ENCODE measurements around the gene BNC2. TPM values are rescaled to one million over a fixed set of nuclear protein-coding genes. Genes with fewer than 3 reads are reported as not detected.

Gene BNC2
- total RNA-seq, 4 donors from 2014 or later, result 20.5 to 55.4 (median 26.2) TPM

GRCh38 chr9:16602494-16602893 is 268.0 kb downstream of the BNC2 start:
- intact Hi-C loops (cut with DNase I; ENCODE audit: low total_unique reads), result no loop called here
- TF ChIP-seq POLR2AphosphoS5 (IDR thresholded peaks at IDR 0.05) (no peak), CTCF (IDR thresholded peaks at IDR 0.05) (no peak), POLR2A (IDR thresholded peaks at IDR 0.05) (no peak), EP300 (IDR thresholded peaks at IDR 0.05; ENCODE audit: low read depth) (no peak)
- no peak overlapping the region for H3K4me3 ChIP-seq
- H3K4me1 ChIP-seq, result peaks cover 0 to 8% (median 0%) of the 10 kb centered on the region in 4 donors
- H3K27me3 ChIP-seq, result no peaks in the 10 kb centered on the region
- DNase-seq, result no peak
- no peaks in the 10 kb centered on the region for H3K9me3 ChIP-seq
- WGBS, 2 donors (ENCODE audit: low coverage in 1 of 2), result 62 to 73% methylated on average over 2 of the region's 2 CpGs
- in situ Hi-C loops (cut with MboI; ENCODE audit: low pct_ligation_motif_present in 1 of 4, low pct_unique_long_range_greater_than_20kb in 1 of 4, low sequenced_read_pairs in 3 of 4), result loop anchor here in 1 of 4 donors (25.0 kb wide), 1 partner anchor 415 kb away; no protein-coding TSS in a partner anchor
- H3K36me3 ChIP-seq, result no peaks in the 10 kb centered on the region
- H3K27ac ChIP-seq, result no peak overlapping the region

- H3K27ac ChIP-seq, result no peak overlapping the region
- H3K27me3 ChIP-seq, result no peaks in the 10 kb centered on the region
- in situ Hi-C loops (cut with MboI; ENCODE audit: low pct_ligation_motif_present in 1 of 4, low pct_unique_long_range_greater_than_20kb in 1 of 4, low sequenced_read_pairs in 3 of 4) (loop anchor here in 1 of 4 donors (25.0 kb wide), 1 partner anchor 415 kb away; no protein-coding TSS in a partner anchor), intact Hi-C loops (cut with DNase I; ENCODE audit: low total_unique reads) (no loop called here)
- H3K9me3 ChIP-seq, result no peaks in the 10 kb centered on the region
- H3K36me3 ChIP-seq, result no peaks in the 10 kb centered on the region
- H3K4me1 ChIP-seq, result peaks cover 0 to 8% (median 0%) of the 10 kb centered on the region in 4 donors
- H3K4me3 ChIP-seq, result no peak overlapping the region
- TF ChIP-seq POLR2A (IDR thresholded peaks at IDR 0.05), result no peak
- TF ChIP-seq EP300 (IDR thresholded peaks at IDR 0.05; ENCODE audit: low read depth), result no peak
- no peak for DNase-seq
Measured at GRCh38 chr9:16601991-16602390, 268.5 kb downstream of the BNC2 start.

GRCh38 chr9:16598316-16598715 is 272.2 kb downstream of the BNC2 start:
- 61 to 65% methylated on average over 2 to 3 of the region's 3 CpGs for WGBS, 2 donors (ENCODE audit: low coverage in 1 of 2)
- H3K4me1 ChIP-seq, result no peaks in the 10 kb centered on the region
- in situ Hi-C loops (cut with MboI; ENCODE audit: low pct_ligation_motif_present in 1 of 4, low pct_unique_long_range_greater_than_20kb in 1 of 4, low sequenced_read_pairs in 3 of 4) (no loop called here), intact Hi-C loops (cut with DNase I; ENCODE audit: low total_unique reads) (no loop called here)
- no peaks in the 10 kb centered on the region for H3K27me3 ChIP-seq
- DNase-seq, result no peak
- no peak overlapping the region for H3K4me3 ChIP-seq
- H3K9me3 ChIP-seq, result no peaks in the 10 kb centered on the region
- H3K36me3 ChIP-seq, result no peaks in the 10 kb centered on the region
- no peak overlapping the region for H3K27ac ChIP-seq
- no peak for TF ChIP-seq POLR2AphosphoS5 (IDR thresholded peaks at IDR 0.05)
- no peak for TF ChIP-seq POLR2A (IDR thresholded peaks at IDR 0.05)
- TF ChIP-seq CTCF (IDR thresholded peaks at IDR 0.05), result no peak
- no peak for TF ChIP-seq EP300 (IDR thresholded peaks at IDR 0.05; ENCODE audit: low read depth)

- Histone ChIP-seq H3K9me3 (no peaks in the 10 kb centered on the region), H3K27ac (no peak overlapping the region), H3K4me3 (no peak overlapping the region), H3K27me3 (no peaks in the 10 kb centered on the region), H3K36me3 (no peaks in the 10 kb centered on the region), H3K4me1 (no peaks in the 10 kb centered on the region)
- in situ Hi-C loops (cut with MboI; ENCODE audit: low pct_ligation_motif_present in 1 of 4, low pct_unique_long_range_greater_than_20kb in 1 of 4, low sequenced_read_pairs in 3 of 4) (no loop called here), intact Hi-C loops (cut with DNase I; ENCODE audit: low total_unique reads) (no loop called here)
- no peak for TF ChIP-seq POLR2A (IDR thresholded peaks at IDR 0.05)
- no peak for TF ChIP-seq POLR2AphosphoS5 (IDR thresholded peaks at IDR 0.05)
- no peak for TF ChIP-seq EP300 (IDR thresholded peaks at IDR 0.05; ENCODE audit: low read depth)
- TF ChIP-seq CTCF (IDR thresholded peaks at IDR 0.05), result no peak
- no peak for DNase-seq
- 75 to 82% methylated on average over 1 of the region's 1 CpG for WGBS, 2 donors (ENCODE audit: low coverage in 1 of 2)
Measured at GRCh38 chr9:16597136-16597535, 273.3 kb downstream of the BNC2 start.

GRCh38 chr9:16595227-16595626 is 275.2 kb downstream of the BNC2 start:
- DNase-seq, result no peak
- TF ChIP-seq CTCF (IDR thresholded peaks at IDR 0.05) (no peak), POLR2A (IDR thresholded peaks at IDR 0.05) (no peak), EP300 (IDR thresholded peaks at IDR 0.05; ENCODE audit: low read depth) (no peak), POLR2AphosphoS5 (IDR thresholded peaks at IDR 0.05) (no peak)
- H3K27ac ChIP-seq, result no peak overlapping the region
- in situ Hi-C loops (cut with MboI; ENCODE audit: low pct_ligation_motif_present in 1 of 4, low pct_unique_long_range_greater_than_20kb in 1 of 4, low sequenced_read_pairs in 3 of 4) (no loop called here), intact Hi-C loops (cut with DNase I; ENCODE audit: low total_unique reads) (no loop called here)
- no peaks in the 10 kb centered on the region for H3K9me3 ChIP-seq
- no peak overlapping the region for H3K4me3 ChIP-seq
- WGBS, 2 donors (ENCODE audit: low coverage in 1 of 2), result 84 to 95% methylated on average over 2 of the region's 2 CpGs
- no peaks in the 10 kb centered on the region for H3K36me3 ChIP-seq
- no peaks in the 10 kb centered on the region for H3K4me1 ChIP-seq
- no peaks in the 10 kb centered on the region for H3K27me3 ChIP-seq
